Transverse colon (tissue), 4 donors: Measurements from ENCODE around the gene ODF2L.
A peak's percentile ranks its signal among the peaks of the same experiment; 100 is the strongest.

Experiments
- EP300 ChIP-seq: sonication (generic); formaldehyde crosslinking; IDR thresholded peaks from one replicate; pipeline ENCODE4 v1.6.1; 2017; ENCODE audit warnings: antibody characterized with exemption, low read depth
- POLR2A ChIP-seq: fragments of 450-650 bp; IDR thresholded peaks from one replicate; pipeline ENCODE4 v1.6.1; 2016; ENCODE audit warnings: antibody characterized with exemption, mild to moderate bottlenecking, moderate library complexity
- POLR2AphosphoS5 ChIP-seq, 3 donors: sonication (generic); formaldehyde crosslinking; IDR thresholded peaks; one replicate each; pipeline ENCODE4 v1.6.1; 2016; ENCODE audit warnings: antibody characterized with exemption in 3 of 3
- TF ChIP-seq, protein P1 (sequence below), 5 experiments: fragments of 200-600 bp in 3 of 5; fragments of 450-650 bp in 2 of 5; sonication (generic) in 3 of 5; IDR thresholded peaks; 1 replicate in 2 of 5; 2 replicates in 3 of 5; pipeline ENCODE4 v1.5.1; 2016 to 2017; ENCODE audit warnings: antibody characterized with exemption in 5 of 5, inconsistent platforms in 3 of 5, mild to moderate bottlenecking in 2 of 5, moderate library complexity in 1 of 5

DNA sequence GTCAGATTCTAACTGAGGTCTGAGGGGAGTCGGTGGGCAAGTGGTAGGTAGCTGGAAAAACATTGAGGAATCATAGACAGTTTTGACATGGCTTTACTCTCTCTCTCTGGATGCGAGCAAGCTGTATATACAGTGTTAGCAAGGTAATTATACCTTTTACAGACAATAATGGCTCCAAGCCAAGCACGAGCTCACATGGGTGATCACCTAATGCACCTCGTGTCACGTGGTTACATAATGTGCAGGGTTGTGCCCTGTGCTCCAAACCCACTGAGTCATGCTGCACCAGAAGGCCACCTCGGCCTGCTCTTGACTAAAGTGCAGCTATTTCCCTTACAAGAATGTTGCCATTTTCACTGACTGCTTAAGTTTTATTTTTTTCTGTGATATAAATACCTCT is 20.2 kb upstream of the ODF2L start:
- TF ChIP-seq EP300 (no peak), POLR2AphosphoS5 (IDR thresholded peaks at IDR 0.05) (peak in 1 of 3 donors; percentile 44), POLR2A (no peak)
- TF ChIP-seq, protein P1, sequence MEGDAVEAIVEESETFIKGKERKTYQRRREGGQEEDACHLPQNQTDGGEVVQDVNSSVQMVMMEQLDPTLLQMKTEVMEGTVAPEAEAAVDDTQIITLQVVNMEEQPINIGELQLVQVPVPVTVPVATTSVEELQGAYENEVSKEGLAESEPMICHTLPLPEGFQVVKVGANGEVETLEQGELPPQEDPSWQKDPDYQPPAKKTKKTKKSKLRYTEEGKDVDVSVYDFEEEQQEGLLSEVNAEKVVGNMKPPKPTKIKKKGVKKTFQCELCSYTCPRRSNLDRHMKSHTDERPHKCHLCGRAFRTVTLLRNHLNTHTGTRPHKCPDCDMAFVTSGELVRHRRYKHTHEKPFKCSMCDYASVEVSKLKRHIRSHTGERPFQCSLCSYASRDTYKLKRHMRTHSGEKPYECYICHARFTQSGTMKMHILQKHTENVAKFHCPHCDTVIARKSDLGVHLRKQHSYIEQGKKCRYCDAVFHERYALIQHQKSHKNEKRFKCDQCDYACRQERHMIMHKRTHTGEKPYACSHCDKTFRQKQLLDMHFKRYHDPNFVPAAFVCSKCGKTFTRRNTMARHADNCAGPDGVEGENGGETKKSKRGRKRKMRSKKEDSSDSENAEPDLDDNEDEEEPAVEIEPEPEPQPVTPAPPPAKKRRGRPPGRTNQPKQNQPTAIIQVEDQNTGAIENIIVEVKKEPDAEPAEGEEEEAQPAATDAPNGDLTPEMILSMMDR (IDR thresholded peaks at IDR 0.05) = no peak
